Measurements from ENCODE around the gene TUBB4A. TPM values are rescaled to one million over a fixed set of nuclear protein-coding genes. Genes with fewer than 3 reads are reported as not detected.

Gene TUBB4A
- total and polyA plus RNA-seq, 3 experiments from 2014 or later: 5.9 to 8.9 (median 7.1) TPM

GRCh38 chr19:6471076-6471475 lies 31.0 kb downstream of the TUBB4A start:
- no peaks in the 10 kb centered on the region for H3K4me1 ChIP-seq (ENCODE audit: insufficient read depth, low read length)
- peaks cover 0 to 71% (median 0%) of the 10 kb centered on the region in 3 donors for H3K36me3 Mint-ChIP-seq
- H3K9me3 ChIP-seq (ENCODE audit: low read length): no peaks in the 10 kb centered on the region
- H3K9me3 Mint-ChIP-seq: no peaks in the 10 kb centered on the region
- H3K27me3 ChIP-seq (ENCODE audit: insufficient read depth, low read length, poor library complexity, severe bottlenecking): no peaks in the 10 kb centered on the region
- no peak overlapping the region for H3K4me3 ChIP-seq (ENCODE audit: low read length)
- H3K36me3 ChIP-seq (ENCODE audit: insufficient read depth, low read length): peaks cover 15% of the 10 kb centered on the region
- DNase-seq: no peak
- ChIA-PET CTCF (interaction anchor here (0.6 to 1.4 kb wide), 2 partner anchors 10 to 46 kb away, joined by 3 read pairs; no protein-coding TSS in a partner anchor), POLR2A (interaction anchor here (0.6 to 1.2 kb wide), 2 partner anchors 10 to 23 kb away, joined by 4 read pairs; partner anchors contain the start of gene DENND1C)
- no peak overlapping the region for H3K27ac ChIP-seq (ENCODE audit: low read depth, low read length)
- H3K27me3 Mint-ChIP-seq: no peaks in the 10 kb centered on the region
- no peaks in the 10 kb centered on the region for H3K4me1 Mint-ChIP-seq
- no peak overlapping the region for H3K4me3 Mint-ChIP-seq
- H3K27ac Mint-ChIP-seq: peak overlapping the region in 1 of 8 donors; percentile 38

- H3K9me3 Mint-ChIP-seq: no peaks in the 10 kb centered on the region
- POLR2A ChIA-PET: interaction anchor here (0.6 kb wide), 1 partner anchor 23 kb away, joined by 4 read pairs; no protein-coding TSS in a partner anchor
- DNase-seq: no peak
- no peak overlapping the region for H3K27ac ChIP-seq (ENCODE audit: low read depth, low read length)
- H3K4me3 Mint-ChIP-seq: no peak overlapping the region
- no peaks in the 10 kb centered on the region for H3K27me3 Mint-ChIP-seq
- H3K4me3 ChIP-seq (ENCODE audit: low read length): no peak overlapping the region
- CTCF ChIA-PET: interaction anchor here (1.2 to 1.4 kb wide), 2 partner anchors 11 to 47 kb away, joined by 3 to 4 read pairs; partner anchors contain the start of gene DENND1C
- H3K9me3 ChIP-seq (ENCODE audit: low read length): no peaks in the 10 kb centered on the region
- H3K4me1 Mint-ChIP-seq: peaks cover 0 to 5% (median 1%) of the 10 kb centered on the region in 3 donors
- no peaks in the 10 kb centered on the region for H3K4me1 ChIP-seq (ENCODE audit: insufficient read depth, low read length)
- peaks cover 0 to 65% (median 0%) of the 10 kb centered on the region in 3 donors for H3K36me3 Mint-ChIP-seq
- H3K27me3 ChIP-seq (ENCODE audit: insufficient read depth, low read length, poor library complexity, severe bottlenecking): no peaks in the 10 kb centered on the region
- H3K36me3 ChIP-seq (ENCODE audit: insufficient read depth, low read length): peaks cover 6% of the 10 kb centered on the region
- H3K27ac Mint-ChIP-seq: peak overlapping the region in 1 of 8 donors; percentile 40
Measured at GRCh38 chr19:6470173-6470572, 31.9 kb downstream of the TUBB4A start.

GRCh38 chr19:6467384-6467783 lies 34.7 kb downstream of the TUBB4A start:
- H3K4me3 Mint-ChIP-seq: no peak overlapping the region
- no peak for DNase-seq
- CTCF ChIA-PET: interaction anchor here (1.2 kb wide), 1 partner anchor 37 kb away, joined by 5 read pairs; no protein-coding TSS in a partner anchor

GRCh38 chr19:6466526-6467248 lies 35.4 kb downstream of the TUBB4A start:
- CTCF ChIA-PET: no interaction called here
- Histone ChIP-seq H3K36me3 (ENCODE audit: insufficient read depth, low read length) (no peaks in the 10 kb centered on the region), H3K4me3 (ENCODE audit: low read length) (no peak overlapping the region), H3K4me1 (ENCODE audit: insufficient read depth, low read length) (peaks cover 12% of the 10 kb centered on the region), H3K27ac (ENCODE audit: low read depth, low read length) (no peak overlapping the region), H3K9me3 (ENCODE audit: low read length) (no peaks in the 10 kb centered on the region), H3K27me3 (ENCODE audit: insufficient read depth, low read length, poor library complexity, severe bottlenecking) (no peaks in the 10 kb centered on the region)
- POLR2A ChIA-PET: no interaction called here
- Mint-ChIP-seq H3K4me3 (no peak overlapping the region), H3K36me3 (peaks cover 0 to 42% (median 0%) of the 10 kb centered on the region in 3 donors), H3K27me3 (no peaks in the 10 kb centered on the region), H3K4me1 (peaks cover 8 to 17% (median 10%) of the 10 kb centered on the region in 3 donors), H3K9me3 (no peaks in the 10 kb centered on the region), H3K27ac (peak overlapping the region in 2 of 8 donors; percentile 66 to 90)
- no peak for DNase-seq

More at GRCh38 chr19:6467384-6467783, 34.7 kb downstream of the TUBB4A start:
- no peak overlapping the region for H3K4me3 ChIP-seq (ENCODE audit: low read length)
- Mint-ChIP-seq H3K9me3 (no peaks in the 10 kb centered on the region), H3K27ac (peak overlapping the region in 4 of 8 donors; percentile 19 to 90 (median 66)), H3K36me3 (peaks cover 0 to 44% (median 0%) of the 10 kb centered on the region in 3 donors), H3K4me1 (peaks cover 5 to 17% (median 8%) of the 10 kb centered on the region in 3 donors), H3K27me3 (no peaks in the 10 kb centered on the region)
- no peaks in the 10 kb centered on the region for H3K36me3 ChIP-seq (ENCODE audit: insufficient read depth, low read length)
- H3K9me3 ChIP-seq (ENCODE audit: low read length): no peaks in the 10 kb centered on the region
- no peak overlapping the region for H3K27ac ChIP-seq (ENCODE audit: low read depth, low read length)
- POLR2A ChIA-PET: no interaction called here
- peaks cover 12% of the 10 kb centered on the region for H3K4me1 ChIP-seq (ENCODE audit: insufficient read depth, low read length)
- H3K27me3 ChIP-seq (ENCODE audit: insufficient read depth, low read length, poor library complexity, severe bottlenecking): no peaks in the 10 kb centered on the region

GRCh38 chr19:6465663-6466062 lies 36.4 kb downstream of the TUBB4A start:
- ChIA-PET POLR2A (no interaction called here), CTCF (no interaction called here)
- Histone ChIP-seq H3K27ac (ENCODE audit: low read depth, low read length) (no peak overlapping the region), H3K4me3 (ENCODE audit: low read length) (no peak overlapping the region), H3K36me3 (ENCODE audit: insufficient read depth, low read length) (no peaks in the 10 kb centered on the region), H3K9me3 (ENCODE audit: low read length) (no peaks in the 10 kb centered on the region), H3K4me1 (ENCODE audit: insufficient read depth, low read length) (peaks cover 12% of the 10 kb centered on the region), H3K27me3 (ENCODE audit: insufficient read depth, low read length, poor library complexity, severe bottlenecking) (no peaks in the 10 kb centered on the region)
- no peak for DNase-seq
- peaks cover 8 to 18% (median 11%) of the 10 kb centered on the region in 3 donors for H3K4me1 Mint-ChIP-seq
- peak overlapping the region in 2 of 8 donors; percentile 42 to 56 for H3K27ac Mint-ChIP-seq
- H3K4me3 Mint-ChIP-seq: peak overlapping the region in 1 of 7 donors; percentile 11
- no peaks in the 10 kb centered on the region for H3K9me3 Mint-ChIP-seq
- no peaks in the 10 kb centered on the region for H3K27me3 Mint-ChIP-seq
- H3K36me3 Mint-ChIP-seq: peaks cover 0 to 34% (median 0%) of the 10 kb centered on the region in 3 donors

GRCh38 chr19:6465006-6465405 lies 37.1 kb downstream of the TUBB4A start:
- no peaks in the 10 kb centered on the region for H3K27me3 ChIP-seq (ENCODE audit: insufficient read depth, low read length, poor library complexity, severe bottlenecking)
- Mint-ChIP-seq H3K4me3 (peak overlapping the region in 6 of 7 donors; percentile 11 to 50 (median 35)), H3K27me3 (no peaks in the 10 kb centered on the region), H3K27ac (peak overlapping the region in 4 of 8 donors; percentile 42 to 91 (median 58)), H3K4me1 (peaks cover 12 to 23% (median 17%) of the 10 kb centered on the region in 3 donors), H3K9me3 (no peaks in the 10 kb centered on the region), H3K36me3 (peaks cover 0 to 32% (median under 1%) of the 10 kb centered on the region in 3 donors)
- ChIA-PET POLR2A (no interaction called here), CTCF (no interaction called here)
- H3K9me3 ChIP-seq (ENCODE audit: low read length): no peaks in the 10 kb centered on the region
- H3K4me1 ChIP-seq (ENCODE audit: insufficient read depth, low read length): peaks cover 12% of the 10 kb centered on the region
- no peak for DNase-seq
- H3K36me3 ChIP-seq (ENCODE audit: insufficient read depth, low read length): no peaks in the 10 kb centered on the region
- H3K4me3 ChIP-seq (ENCODE audit: low read length): no peak overlapping the region
- no peak overlapping the region for H3K27ac ChIP-seq (ENCODE audit: low read depth, low read length)

GRCh38 chr19:6464070-6464873 lies 37.8 kb downstream of the TUBB4A start, which contains the start of gene CRB3:
Gene CRB3, plus strand, starts transcription at chr19:6464271. Its CDS starts 431 bp downstream, at chr19:6464702.
- Mint-ChIP-seq H3K27ac (peak within 1 kb of the TSS in 5 of 8 donors; percentile 19 to 91 (median 60)), H3K36me3 (peaks cover 0 to 26% (median 1%) of the 10 kb centered on the region in 3 donors), H3K9me3 (no peaks in the 10 kb centered on the region), H3K27me3 (no peaks in the 10 kb centered on the region), H3K4me1 (peaks cover 14 to 25% (median 20%) of the 10 kb centered on the region in 3 donors), H3K4me3 (peak within 1 kb of the TSS; percentile 33 to 83 (median 63))
- Histone ChIP-seq H3K4me3 (ENCODE audit: low read length) (peak within 1 kb of the TSS; percentile 45), H3K9me3 (ENCODE audit: low read length) (no peaks in the 10 kb centered on the region), H3K36me3 (ENCODE audit: insufficient read depth, low read length) (no peaks in the 10 kb centered on the region), H3K27me3 (ENCODE audit: insufficient read depth, low read length, poor library complexity, severe bottlenecking) (no peaks in the 10 kb centered on the region), H3K4me1 (ENCODE audit: insufficient read depth, low read length) (peaks cover 12% of the 10 kb centered on the region), H3K27ac (ENCODE audit: low read depth, low read length) (no peak within 1 kb of the TSS)
- POLR2A ChIA-PET: no interaction called here
- CTCF ChIA-PET: interaction anchor here (1.7 kb wide), 1 partner anchor 18 kb away, joined by 8 read pairs; the partner anchor contains the start of gene DENND1C
- peak in 4 of 5 donors; percentile 25 to 77 (median 48) for DNase-seq

Measured in CD8-positive, alpha-beta memory T cell (primary cell).